ENCODE data around the gene SELENOP. TPM values are rescaled to one million over a fixed set of nuclear protein-coding genes. Genes with fewer than 3 reads are reported as not detected.

The SELENOP gene
- total and polyA plus RNA-seq, 2 donors (not counting 3 experiments of a cell fraction or from before 2014, with no cell fraction given) = 0.22 to 1.5 TPM

GRCh38 chr5:42806701-42807262, 4.9 kb downstream of the SELENOP start:
- H3K79me2 ChIP-seq (ENCODE audit: control insufficient read depth, insufficient read depth, low read length) = no peaks in the 10 kb centered on the region
- CTCF ChIA-PET = no interaction called here
- dilution Hi-C loops (cut with MboI; ENCODE audit: extremely low pct_ligation_motif_present, low sequenced_read_pairs) = no loop called here
- H3K9me1 ChIP-seq (replicated peaks; ENCODE audit: control insufficient read depth, extremely low read depth, insufficient read depth, low read length) = no peaks in the 10 kb centered on the region
- POLR2A ChIA-PET = no interaction called here
- H3K27ac ChIP-seq (ENCODE audit: insufficient read depth, low read depth, low read length) = no peak overlapping the region
- H2AFZ ChIP-seq (ENCODE audit: low read depth, low read length) = no peak overlapping the region
- H3K9me3 ChIP-seq (replicated peaks; ENCODE audit: control insufficient read depth, insufficient read depth, low read length) = no peaks in the 10 kb centered on the region
- intact Hi-C loops (cut with micrococcal nuclease) = no loop called here
- H3K36me3 ChIP-seq (ENCODE audit: control insufficient read depth in 2 of 2, extremely low read depth in 1 of 2, insufficient read depth in 2 of 2, low read length in 2 of 2) = no peaks in the 10 kb centered on the region
- TF ChIP-seq FOS (IDR thresholded peaks at IDR 0.05; ENCODE audit: borderline replicate concordance, insufficient read depth, low read length) (no peak), POLR2A (IDR thresholded peaks at IDR 0.05; ENCODE audit: low read depth, low read length) (no peak), MAX (IDR thresholded peaks at IDR 0.05; ENCODE audit: insufficient read depth, insufficient read length) (no peak), JUN (IDR thresholded peaks at IDR 0.05; ENCODE audit: borderline replicate concordance, insufficient read depth, insufficient read length, low read depth) (no peak), GATA2 (IDR thresholded peaks at IDR 0.05; ENCODE audit: insufficient read depth, insufficient read length, low read depth, low read length) (no peak), EZH2 (IDR thresholded peaks at IDR 0.05; ENCODE audit: borderline replicate concordance, low read depth, low read length, severe bottlenecking) (no peak), POLR2AphosphoS5 (IDR thresholded peaks at IDR 0.05; ENCODE audit: insufficient read depth, low read depth, low read length) (no peak), MYC (IDR thresholded peaks at IDR 0.05; ENCODE audit: low read depth, low read length) (no peak)
- TF ChIP-seq, protein P1, sequence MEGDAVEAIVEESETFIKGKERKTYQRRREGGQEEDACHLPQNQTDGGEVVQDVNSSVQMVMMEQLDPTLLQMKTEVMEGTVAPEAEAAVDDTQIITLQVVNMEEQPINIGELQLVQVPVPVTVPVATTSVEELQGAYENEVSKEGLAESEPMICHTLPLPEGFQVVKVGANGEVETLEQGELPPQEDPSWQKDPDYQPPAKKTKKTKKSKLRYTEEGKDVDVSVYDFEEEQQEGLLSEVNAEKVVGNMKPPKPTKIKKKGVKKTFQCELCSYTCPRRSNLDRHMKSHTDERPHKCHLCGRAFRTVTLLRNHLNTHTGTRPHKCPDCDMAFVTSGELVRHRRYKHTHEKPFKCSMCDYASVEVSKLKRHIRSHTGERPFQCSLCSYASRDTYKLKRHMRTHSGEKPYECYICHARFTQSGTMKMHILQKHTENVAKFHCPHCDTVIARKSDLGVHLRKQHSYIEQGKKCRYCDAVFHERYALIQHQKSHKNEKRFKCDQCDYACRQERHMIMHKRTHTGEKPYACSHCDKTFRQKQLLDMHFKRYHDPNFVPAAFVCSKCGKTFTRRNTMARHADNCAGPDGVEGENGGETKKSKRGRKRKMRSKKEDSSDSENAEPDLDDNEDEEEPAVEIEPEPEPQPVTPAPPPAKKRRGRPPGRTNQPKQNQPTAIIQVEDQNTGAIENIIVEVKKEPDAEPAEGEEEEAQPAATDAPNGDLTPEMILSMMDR (IDR thresholded peaks at IDR 0.05; ENCODE audit: extremely low read depth in 1 of 2, insufficient read depth in 1 of 2, low read depth in 1 of 2, low read length in 2 of 2) = no peak
- no peak overlapping the region for H3K4me2 ChIP-seq (ENCODE audit: insufficient read depth, low read length)
- H4K20me1 ChIP-seq (replicated peaks; ENCODE audit: control insufficient read depth, extremely low read depth, insufficient read depth, low read length) = no peaks in the 10 kb centered on the region
- BruUV-seq (replicated peaks) = no TSS peak
- FAIRE-seq (no peak), DNase-seq (ENCODE audit: low read depth, low spot score) (no peak)
- H3K4me1 ChIP-seq (ENCODE audit: control insufficient read depth, extremely low read depth, insufficient read depth, low read length) = no peaks in the 10 kb centered on the region
- no peaks in the 10 kb centered on the region for H3K27me3 ChIP-seq (ENCODE audit: control insufficient read depth in 2 of 2, insufficient read depth in 2 of 2, low read length in 2 of 2)
- no peak overlapping the region for H3K9ac ChIP-seq (replicated peaks; ENCODE audit: extremely low read depth, insufficient read depth, low read length)
- H3K4me3 ChIP-seq (replicated peaks in 1 of 3; ENCODE audit: insufficient read depth in 1 of 3, low read depth in 1 of 3, low read length in 3 of 3) = no peak overlapping the region

Data from endothelial cell of umbilical vein (primary cell).